ENCODE measurements around the gene SLC2A6. TPM values are rescaled to one million over a fixed set of nuclear protein-coding genes. Genes with fewer than 3 reads are reported as not detected.

SLC2A6 gene
- total RNA-seq, 4 donors from 2014 or later = 0.41 to 2.4 (median 1.4) TPM

DNA sequence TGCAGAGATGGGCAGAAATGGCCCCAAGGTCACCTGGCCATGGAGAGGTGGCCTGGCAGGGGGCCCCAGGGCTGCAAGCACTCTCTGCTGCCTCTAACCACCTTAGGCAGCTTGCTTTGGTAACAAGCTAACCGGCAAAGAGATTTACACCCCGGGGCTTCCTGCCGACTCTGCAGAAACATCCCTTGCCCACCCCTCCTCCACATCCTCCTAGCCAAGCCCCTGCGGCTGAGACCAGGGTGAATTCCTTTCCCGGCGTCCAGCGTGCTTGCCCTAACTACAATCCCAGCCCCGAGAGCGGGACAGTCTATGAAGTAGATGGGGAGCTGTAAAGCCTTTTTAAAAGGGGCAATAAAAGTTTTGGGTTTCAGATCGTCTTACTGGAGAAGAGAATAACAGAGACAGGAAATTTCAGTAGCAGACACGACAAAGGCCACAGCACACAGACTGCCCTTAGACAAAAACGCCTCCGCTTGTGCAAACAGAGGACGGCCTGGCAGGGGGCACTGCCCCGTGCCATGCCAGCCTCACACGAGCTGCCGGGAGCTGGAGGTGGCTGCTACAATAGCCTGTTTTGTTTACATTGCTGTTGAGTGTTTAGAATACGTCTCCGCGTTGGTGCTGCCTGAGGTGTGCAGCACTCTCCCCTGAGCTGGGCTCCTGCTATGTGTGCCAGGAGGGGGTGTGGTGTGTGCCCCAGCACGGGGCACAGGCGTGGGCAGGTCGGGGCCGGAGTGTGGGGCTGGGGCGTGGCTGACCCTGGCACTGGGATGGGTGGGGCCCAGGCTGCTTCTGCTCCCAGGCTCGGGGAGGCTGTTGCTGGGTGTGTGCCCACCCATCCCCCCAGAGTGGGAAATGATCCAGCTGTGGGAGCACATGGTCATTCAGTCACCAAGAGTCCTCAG is 30.5 kb upstream of the SLC2A6 start:
- Histone ChIP-seq H3K27me3 (peaks cover 12 to 22% (median 13%) of the 10 kb centered on the region in 3 donors), H3K4me1 (no peaks in the 10 kb centered on the region), H3K9me3 (no peaks in the 10 kb centered on the region), H3K4me3 (no peak overlapping the region), H3K36me3 (no peaks in the 10 kb centered on the region), H3K27ac (no peak overlapping the region)
- ATAC-seq = no peak
- no peak for DNase-seq
- in situ Hi-C loops (cut with MboI; ENCODE audit: low sequenced_read_pairs in 4 of 4) (no loop called here), intact Hi-C loops (cut with DNase I; ENCODE audit: low total_unique reads) (no loop called here)
- no peak for TF ChIP-seq POLR2A (IDR thresholded peaks at IDR 0.05)
- TF ChIP-seq, protein P1, sequence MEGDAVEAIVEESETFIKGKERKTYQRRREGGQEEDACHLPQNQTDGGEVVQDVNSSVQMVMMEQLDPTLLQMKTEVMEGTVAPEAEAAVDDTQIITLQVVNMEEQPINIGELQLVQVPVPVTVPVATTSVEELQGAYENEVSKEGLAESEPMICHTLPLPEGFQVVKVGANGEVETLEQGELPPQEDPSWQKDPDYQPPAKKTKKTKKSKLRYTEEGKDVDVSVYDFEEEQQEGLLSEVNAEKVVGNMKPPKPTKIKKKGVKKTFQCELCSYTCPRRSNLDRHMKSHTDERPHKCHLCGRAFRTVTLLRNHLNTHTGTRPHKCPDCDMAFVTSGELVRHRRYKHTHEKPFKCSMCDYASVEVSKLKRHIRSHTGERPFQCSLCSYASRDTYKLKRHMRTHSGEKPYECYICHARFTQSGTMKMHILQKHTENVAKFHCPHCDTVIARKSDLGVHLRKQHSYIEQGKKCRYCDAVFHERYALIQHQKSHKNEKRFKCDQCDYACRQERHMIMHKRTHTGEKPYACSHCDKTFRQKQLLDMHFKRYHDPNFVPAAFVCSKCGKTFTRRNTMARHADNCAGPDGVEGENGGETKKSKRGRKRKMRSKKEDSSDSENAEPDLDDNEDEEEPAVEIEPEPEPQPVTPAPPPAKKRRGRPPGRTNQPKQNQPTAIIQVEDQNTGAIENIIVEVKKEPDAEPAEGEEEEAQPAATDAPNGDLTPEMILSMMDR (IDR thresholded peaks at IDR 0.05 in 4 of 5, conservative IDR thresholded peaks at IDR 0.05 in 1 of 5) = no peak

DNA sequence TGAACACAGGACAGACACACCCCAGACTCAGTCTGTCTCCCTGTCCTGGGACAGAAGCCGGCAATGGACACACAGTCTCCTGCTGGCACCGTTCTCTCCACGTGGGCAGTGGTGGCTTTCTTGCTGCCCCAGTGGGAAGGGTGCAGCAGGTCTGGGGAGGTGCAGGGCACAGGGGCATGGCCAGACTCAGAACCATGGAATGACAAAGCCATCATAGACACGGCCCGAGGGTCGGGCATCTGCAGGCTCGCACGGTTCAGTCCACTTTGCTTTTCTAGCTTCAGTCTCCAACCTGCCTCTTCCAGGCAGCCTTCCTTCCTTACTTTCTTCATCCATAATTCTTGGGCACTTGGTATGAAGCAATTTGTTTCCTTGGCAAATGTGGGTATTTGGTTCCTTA is 29.1 kb upstream of the SLC2A6 start:
- TF ChIP-seq, protein P1 (IDR thresholded peaks at IDR 0.05 in 4 of 5, conservative IDR thresholded peaks at IDR 0.05 in 1 of 5) = no peak
- no peak for TF ChIP-seq POLR2A (IDR thresholded peaks at IDR 0.05)
- Histone ChIP-seq H3K9me3 (no peaks in the 10 kb centered on the region), H3K27me3 (peaks cover 12 to 22% (median 13%) of the 10 kb centered on the region in 3 donors), H3K36me3 (no peaks in the 10 kb centered on the region), H3K27ac (no peak overlapping the region), H3K4me3 (no peak overlapping the region), H3K4me1 (no peaks in the 10 kb centered on the region)
- in situ Hi-C loops (cut with MboI; ENCODE audit: low sequenced_read_pairs in 4 of 4) = no loop called here
- DNase-seq (no peak), ATAC-seq (no peak)
- intact Hi-C loops (cut with DNase I; ENCODE audit: low total_unique reads) = no loop called here

DNA sequence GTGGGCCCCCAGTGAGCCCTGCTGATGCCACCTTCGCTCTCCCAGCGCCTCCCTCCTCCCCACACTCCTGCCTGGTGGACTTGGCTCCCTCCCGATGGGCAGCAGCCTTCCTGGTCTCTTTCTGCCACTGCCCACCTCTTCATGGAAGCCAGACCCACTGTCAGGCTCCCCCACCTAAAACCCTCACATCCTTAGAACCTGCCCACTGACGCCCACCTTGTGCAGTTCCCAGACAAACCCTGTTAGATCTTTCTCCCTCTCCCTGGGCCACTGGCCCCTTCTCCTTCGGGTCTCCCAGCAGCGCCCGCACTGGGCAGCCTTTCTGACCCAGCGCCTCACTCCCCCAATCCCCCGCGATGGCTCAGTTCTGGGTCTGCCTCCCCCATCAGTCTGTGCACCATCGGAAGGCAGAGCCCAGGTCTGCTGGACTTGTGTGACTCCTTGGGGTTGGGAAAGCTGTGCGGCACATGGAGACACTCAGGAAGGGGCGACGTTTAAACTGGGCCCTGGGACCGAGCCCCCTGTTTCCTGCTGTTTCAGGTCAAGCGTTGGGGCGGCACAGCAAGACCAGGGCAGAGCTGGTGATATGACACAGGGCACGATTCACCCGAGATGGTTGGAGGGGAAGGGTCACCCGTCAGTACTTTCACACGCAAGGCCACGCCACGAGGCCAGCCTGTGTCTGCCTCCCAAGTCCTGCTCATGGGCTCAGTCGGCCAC is 28.5 kb upstream of the SLC2A6 start:
- intact Hi-C loops (cut with DNase I; ENCODE audit: low total_unique reads) (no loop called here), in situ Hi-C loops (cut with MboI; ENCODE audit: low sequenced_read_pairs in 4 of 4) (no loop called here)
- TF ChIP-seq POLR2A (IDR thresholded peaks at IDR 0.05) = no peak
- TF ChIP-seq, protein P1 (IDR thresholded peaks at IDR 0.05 in 4 of 5, conservative IDR thresholded peaks at IDR 0.05 in 1 of 5) = no peak
- H3K4me3 ChIP-seq = no peak overlapping the region
- ATAC-seq (no peak), DNase-seq (no peak)
- no peaks in the 10 kb centered on the region for H3K36me3 ChIP-seq
- H3K9me3 ChIP-seq = peaks cover 0 to under 1% (median 0%) of the 10 kb centered on the region in 3 donors
- H3K27ac ChIP-seq = no peak overlapping the region
- no peaks in the 10 kb centered on the region for H3K4me1 ChIP-seq
- peaks cover 12 to 22% (median 13%) of the 10 kb centered on the region in 3 donors for H3K27me3 ChIP-seq

DNA sequence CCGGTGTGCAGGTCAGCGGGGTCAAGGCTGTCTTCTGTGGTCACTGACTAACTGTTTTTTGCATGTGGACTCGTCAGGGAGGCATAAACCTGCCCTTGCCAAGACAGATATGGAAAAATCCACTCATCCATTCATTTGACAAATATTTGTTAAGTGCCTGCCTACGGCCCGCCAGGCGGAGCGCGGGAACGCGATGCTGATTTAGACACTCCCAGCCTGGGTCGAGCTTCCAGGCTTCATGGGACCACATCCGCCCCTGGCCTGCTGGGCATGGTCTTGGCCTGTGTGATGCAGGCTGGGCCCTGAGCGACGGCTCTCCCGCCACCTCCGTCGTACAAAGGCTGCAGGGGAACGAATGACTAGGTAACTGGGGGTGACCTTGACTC is 27.7 kb upstream of the SLC2A6 start:
- Histone ChIP-seq H3K9me3 (peaks cover 0 to 6% (median 3%) of the 10 kb centered on the region in 3 donors), H3K36me3 (no peaks in the 10 kb centered on the region), H3K27me3 (peaks cover 12 to 22% (median 13%) of the 10 kb centered on the region in 3 donors), H3K4me1 (no peaks in the 10 kb centered on the region), H3K27ac (no peak overlapping the region), H3K4me3 (no peak overlapping the region)
- intact Hi-C loops (cut with DNase I; ENCODE audit: low total_unique reads) (no loop called here), in situ Hi-C loops (cut with MboI; ENCODE audit: low sequenced_read_pairs in 4 of 4) (no loop called here)
- TF ChIP-seq, protein P1 (IDR thresholded peaks at IDR 0.05 in 4 of 5, conservative IDR thresholded peaks at IDR 0.05 in 1 of 5) = no peak
- TF ChIP-seq POLR2A (IDR thresholded peaks at IDR 0.05) = no peak
- ATAC-seq (peak; percentile 37 to 60), DNase-seq (peak in 1 of 2 donors; percentile 45)
